Measurements from ENCODE around the gene CHCT1.

Gene CHCT1

DNA sequence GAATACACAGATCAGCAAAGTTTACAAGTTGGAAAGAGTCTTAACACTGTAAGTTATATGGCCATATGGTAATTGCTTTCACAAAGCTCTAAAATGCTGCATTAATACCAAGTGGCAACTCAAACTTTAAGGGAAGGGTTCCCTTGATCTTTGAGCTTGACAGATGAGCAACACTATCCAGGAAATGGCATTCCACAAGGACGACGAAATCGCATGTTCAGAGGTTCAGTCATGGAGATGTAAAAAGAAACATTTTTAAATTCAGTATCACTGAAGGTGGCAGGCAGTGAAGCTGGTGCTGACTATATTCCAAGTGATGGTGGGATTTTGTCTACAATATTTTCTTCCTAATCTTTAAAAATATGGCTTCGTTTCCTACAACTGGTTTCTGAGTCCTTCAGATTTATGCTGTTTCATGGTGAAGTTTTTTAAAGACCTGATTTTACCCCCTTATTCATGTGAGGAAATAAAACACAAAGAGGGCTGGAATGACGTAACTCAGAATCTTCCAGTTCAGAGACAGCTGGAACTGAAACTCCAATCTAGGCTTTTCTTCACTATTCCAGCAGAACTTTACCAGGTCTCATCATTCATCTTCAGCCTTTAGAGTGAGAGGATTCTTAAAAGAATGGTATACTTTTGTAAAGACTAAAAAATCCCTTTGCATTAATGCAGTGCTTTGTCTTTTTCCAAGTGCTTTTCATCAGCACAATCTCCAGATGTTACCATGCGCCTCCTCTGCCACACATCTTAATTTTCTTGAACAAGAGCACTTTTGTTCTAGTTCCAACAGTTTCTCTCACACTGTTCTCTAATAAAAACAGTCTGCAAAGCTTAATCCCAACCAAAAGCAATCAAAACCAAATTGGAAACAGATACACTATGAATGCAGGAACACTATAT, 20.2 kb downstream of the CHCT1 start:
- DNase-seq (ENCODE audit: low read depth in 2 of 2) = peak; percentile 34 to 43

DNA sequence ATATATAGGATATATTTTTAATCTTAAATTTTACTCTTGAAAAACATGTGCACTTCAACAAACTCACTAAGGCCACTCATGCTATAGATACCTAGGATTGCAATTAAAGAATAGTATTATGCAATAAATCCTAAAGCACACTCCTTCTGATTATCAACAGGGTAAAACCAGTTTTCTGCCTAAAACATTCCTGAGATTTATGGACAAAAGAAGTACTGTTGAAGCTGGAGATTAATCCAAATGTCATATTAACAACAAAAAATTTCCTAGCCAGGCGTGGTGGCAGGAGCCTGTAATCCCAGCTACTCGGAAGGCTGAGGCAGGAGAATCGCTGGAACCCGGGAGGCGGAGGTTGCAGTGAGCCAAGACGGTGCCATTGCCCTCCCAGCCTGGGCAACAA, 21.4 kb downstream of the CHCT1 start:
- DNase-seq (ENCODE audit: low read depth in 2 of 2) = no peak

DNA sequence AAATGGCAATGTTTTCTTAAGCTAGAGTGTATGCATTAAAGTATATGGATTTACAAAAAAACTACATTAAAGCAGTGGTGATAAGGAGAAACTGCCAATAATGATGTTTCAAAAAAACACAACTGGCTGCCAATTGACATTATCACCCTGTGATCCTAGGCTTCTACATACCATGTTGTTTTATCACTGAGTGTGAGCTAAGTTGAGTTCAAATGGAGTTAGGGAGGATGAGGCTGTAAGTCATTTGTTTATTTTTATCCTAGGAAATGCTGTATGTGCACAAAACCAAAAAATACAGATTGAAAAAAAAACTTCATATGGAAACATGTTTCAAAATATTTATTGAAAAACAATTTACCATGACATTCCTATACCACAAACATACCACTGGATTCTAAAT, 22.9 kb downstream of the CHCT1 start:
- no peak for DNase-seq (ENCODE audit: low read depth in 2 of 2)

GRCh38 chr17:60447375-60447774, 25.1 kb downstream of the CHCT1 start:
- DNase-seq (ENCODE audit: low read depth in 2 of 2) = no peak

- DNase-seq (ENCODE audit: low read depth in 2 of 2) = no peak
Measured at GRCh38 chr17:60451071-60451470, 28.8 kb downstream of the CHCT1 start.

- no peak for DNase-seq (ENCODE audit: low read depth in 2 of 2)
Measured at GRCh38 chr17:60451965-60452364, 29.7 kb downstream of the CHCT1 start.

- DNase-seq (ENCODE audit: low read depth in 2 of 2) = no peak
Measured at GRCh38 chr17:60455378-60455777, 33.1 kb downstream of the CHCT1 start.

DNA sequence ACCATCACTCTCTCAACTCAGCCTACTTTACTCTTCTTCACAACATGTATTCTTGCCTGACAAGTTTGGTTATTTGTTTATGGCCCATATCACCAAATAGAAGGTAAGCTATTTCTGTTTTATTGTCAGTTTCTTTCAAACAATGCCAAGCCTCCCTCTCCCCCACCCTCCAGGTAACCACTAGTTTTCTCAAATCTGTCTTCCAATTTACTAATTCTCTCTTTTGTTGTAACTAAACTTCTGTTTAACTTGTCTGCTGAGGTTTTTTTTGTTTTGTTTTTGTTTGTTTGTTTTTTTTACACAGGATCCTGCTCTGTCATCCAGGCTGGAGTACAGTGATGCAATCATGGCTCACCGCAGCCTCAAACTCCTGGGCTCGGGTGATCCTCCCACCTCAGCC, 34.9 kb downstream of the CHCT1 start:
- no peak for DNase-seq (ENCODE audit: low read depth in 2 of 2)

DNA sequence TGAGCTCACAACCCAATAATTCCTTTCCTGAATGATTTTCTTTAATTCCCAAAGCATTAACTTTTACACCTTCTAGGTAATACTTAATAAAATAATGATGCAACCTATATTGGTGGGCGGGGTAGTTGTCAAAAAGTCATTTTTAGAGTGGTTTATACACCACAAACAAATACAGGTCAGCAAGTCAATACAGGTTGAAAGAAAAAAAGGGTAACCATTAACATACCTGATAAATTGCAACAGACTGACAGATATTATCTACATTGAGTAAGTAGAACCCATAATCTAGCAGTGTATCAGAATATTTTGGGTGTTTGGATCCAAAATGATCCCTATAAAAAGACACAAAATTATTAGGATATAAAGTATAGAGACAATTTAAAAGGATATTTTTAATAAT, 39.3 kb downstream of the CHCT1 start:
- DNase-seq (ENCODE audit: low read depth in 2 of 2) = no peak

- DNase-seq (ENCODE audit: low read depth in 2 of 2) = no peak
Measured at GRCh38 chr17:60463157-60463835, 41.0 kb downstream of the CHCT1 start.

- no peak for DNase-seq (ENCODE audit: low read depth in 2 of 2)
Measured at GRCh38 chr17:60464343-60464742, 42.1 kb downstream of the CHCT1 start.

DNA sequence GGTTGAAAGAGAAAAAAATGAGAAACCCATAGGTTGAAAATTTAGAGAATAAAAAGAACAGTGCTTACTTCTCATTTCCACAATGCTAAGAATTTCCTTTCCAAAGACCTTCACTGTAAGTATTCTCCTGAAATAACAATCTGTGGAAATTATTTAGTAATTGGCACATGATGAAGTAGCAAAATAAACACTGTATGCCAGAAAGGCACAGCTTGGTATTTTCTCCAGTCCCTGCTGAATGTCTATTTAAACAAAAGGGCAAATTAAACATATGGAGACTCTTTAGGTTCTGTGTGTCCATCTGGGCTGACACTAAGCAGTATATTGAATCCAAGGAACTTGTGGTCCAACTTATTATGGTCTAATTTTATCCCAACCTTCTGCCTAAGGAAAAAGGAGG, 46.1 kb downstream of the CHCT1 start:
- DNase-seq (ENCODE audit: low read depth in 2 of 2) = no peak

GRCh38 chr17:60471451-60471850, 49.2 kb downstream of the CHCT1 start:
- DNase-seq (ENCODE audit: low read depth in 2 of 2) = no peak

DNA sequence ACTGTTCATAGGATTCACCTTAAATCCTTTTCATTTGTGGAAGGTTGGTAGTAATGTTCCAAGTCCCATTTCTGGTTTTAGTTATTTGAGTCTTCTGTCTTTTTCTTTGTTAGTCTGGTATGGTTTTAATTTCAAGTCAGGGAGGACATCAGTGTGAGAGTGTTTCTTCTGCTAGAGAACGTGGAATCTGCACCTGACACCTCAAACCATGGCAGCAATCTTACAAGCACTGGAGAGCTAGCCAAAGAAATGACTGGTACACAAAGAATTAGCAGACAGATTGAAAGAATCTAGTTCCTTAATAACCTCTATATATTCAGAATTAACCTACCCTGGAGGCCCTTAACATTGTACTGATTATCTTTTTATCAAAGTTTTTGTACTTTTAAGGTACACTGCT, 50.2 kb downstream of the CHCT1 start:
- DNase-seq (ENCODE audit: low read depth in 2 of 2) = no peak

- DNase-seq (ENCODE audit: low read depth in 2 of 2) = peak; percentile 20 to 21
Measured at GRCh38 chr17:60473788-60474187, 51.5 kb downstream of the CHCT1 start.
